H1 (cell line): ENCODE measurements around the gene ZYG11B. TPM values are rescaled to one million over a fixed set of nuclear protein-coding genes. Genes with fewer than 3 reads are reported as not detected.

Experiments used
- CTCF ChIA-PET: fragments of 300-600 bp; sonication (Branson Sonifier 250); formaldehyde crosslinking; loops from one replicate; lab custom pipeline; 2021; ENCODE audit not compliant: partially characterized antibody; lab: Charles Lee
- POLR2A ChIA-PET: fragments of 300-600 bp; sonication (Branson Sonifier 250); formaldehyde crosslinking; loops from one replicate; lab custom pipeline; 2021; ENCODE audit warnings: inconsistent platforms; ENCODE audit not compliant: partially characterized antibody; lab: Charles Lee
- DNase-seq, 2 experiments: peaks; one replicate each; pipeline versions ENCODE4 v3.0.0 to v3.0.0-alpha.2; 2010 to 2022; ENCODE audit warnings: low spot score in 2 of 2, low read depth in 1 of 2, mixed read lengths in 1 of 2
- FAIRE-seq: peaks from 2 replicates; lab custom pipeline; 2011; peaks lifted over from hg19 to GRCh38; lab: Jason Lieb, UNC
- H2AFZ ChIP-seq: 2 replicates; pipeline ENCODE4 v1.8.1; 2012; ENCODE audit warnings: low read length, inconsistent platforms
- H2AK5ac ChIP-seq: 2 replicates; pipeline ENCODE4 v1.6.1; 2013; ENCODE audit warnings: low read depth, low read length
- H2BK120ac ChIP-seq: replicated peaks from 2 replicates; pipeline ENCODE3; 2013; ENCODE audit warnings: low read depth, low read length, inconsistent platforms
- H2BK12ac ChIP-seq: 2 replicates; pipeline ENCODE4 v1.6.1; 2013; ENCODE audit warnings: low read depth, low read length
- H2BK15ac ChIP-seq: 2 replicates; pipeline ENCODE4 v1.6.1; 2013; ENCODE audit warnings: low read length
- H2BK20ac ChIP-seq: 2 replicates; pipeline ENCODE4 v1.6.1; 2013; ENCODE audit warnings: low read length
- H2BK5ac ChIP-seq: 2 replicates; pipeline ENCODE4 v1.6.1; 2013; ENCODE audit warnings: low read depth, low read length
- H3K14ac ChIP-seq: 2 replicates; pipeline ENCODE4 v1.6.1; 2013; ENCODE audit warnings: inconsistent platforms; ENCODE audit not compliant: insufficient read length
- H3K18ac ChIP-seq: 2 replicates; pipeline ENCODE4 v1.6.1; 2013; ENCODE audit warnings: low read length; ENCODE audit errors: extremely low read depth
- H3K23ac ChIP-seq: 2 replicates; pipeline ENCODE4 v1.6.1; 2013; ENCODE audit warnings: inconsistent platforms; ENCODE audit not compliant: insufficient read length
- H3K23me2 ChIP-seq: 2 replicates; pipeline ENCODE4 v1.6.1; 2013; ENCODE audit warnings: low read depth, low read length
- H3K27ac ChIP-seq: 2 replicates; pipeline ENCODE4 v1.6.1; 2011; ENCODE audit warnings: low read depth, low read length, inconsistent platforms
- H3K27me3 ChIP-seq, 4 experiments: replicated peaks in 1 of 4; 1 replicate in 1 of 4; 2 replicates in 3 of 4; pipeline versions ENCODE4 v1.6.1 to v1.8.1; 2011 to 2013; ENCODE audit warnings: low read length in 3 of 4, mild to moderate bottlenecking in 3 of 4, inconsistent platforms in 2 of 4, mixed read lengths in 2 of 4, moderate library complexity in 1 of 4; ENCODE audit not compliant: control insufficient read depth in 3 of 4, insufficient read depth in 3 of 4; ENCODE audit errors: extremely low read depth in 1 of 4
- H3K36me3 ChIP-seq, 4 experiments: 2 replicates each; pipeline versions ENCODE4 v1.6.1 to v1.8.1; 2011 to 2013; ENCODE audit warnings: mild to moderate bottlenecking in 4 of 4, low read length in 3 of 4, moderate library complexity in 2 of 4, control low read depth in 1 of 4, inconsistent platforms in 1 of 4; ENCODE audit not compliant: insufficient read depth in 4 of 4, control insufficient read depth in 2 of 4
- H3K4ac ChIP-seq: replicated peaks from 2 replicates; pipeline ENCODE3; 2013; ENCODE audit warnings: low read length, low read depth, mixed read lengths, inconsistent platforms; ENCODE audit not compliant: insufficient read length
- H3K4me1 ChIP-seq, 4 experiments: replicated peaks in 1 of 4; 1 replicate in 1 of 4; 2 replicates in 3 of 4; pipeline versions ENCODE4 v1.6.1 to v1.8.1; 2011 to 2013; ENCODE audit warnings: low read length in 3 of 4, inconsistent platforms in 2 of 4, mixed read lengths in 1 of 4; ENCODE audit not compliant: insufficient read depth in 4 of 4, control insufficient read depth in 3 of 4
- H3K4me2 ChIP-seq, 2 experiments: 2 replicates each; pipeline versions ENCODE4 v1.6.1 to v1.8.1; 2011 to 2013; ENCODE audit warnings: low read depth in 2 of 2, low read length in 2 of 2, control low read depth in 1 of 2, inconsistent platforms in 1 of 2, mild to moderate bottlenecking in 1 of 2; ENCODE audit not compliant: insufficient read depth in 1 of 2
- H3K4me3 ChIP-seq, 4 experiments: fragments of 200-600, 300-600 bp in 1 of 4; sonication (generic), shearing (Covaris generic), sonication (Bioruptor Twin) in 1 of 4; 2 replicates each; pipeline versions ENCODE4 v1.5.1 to v1.8.1; 2011 to 2016; ENCODE audit warnings: low read length in 4 of 4, low read depth in 3 of 4, control low read depth in 2 of 4, inconsistent platforms in 2 of 4, mild to moderate bottlenecking in 2 of 4, mixed read lengths in 1 of 4, moderate library complexity in 1 of 4; ENCODE audit not compliant: insufficient read depth in 2 of 4; ENCODE audit errors: extremely low read depth in 1 of 4
- H3K56ac ChIP-seq: replicated peaks from 2 replicates; pipeline ENCODE3; 2013; ENCODE audit warnings: low read depth, mild to moderate bottlenecking, mixed read lengths, low read length, inconsistent platforms; ENCODE audit not compliant: insufficient read length
- H3K79me1 ChIP-seq: 2 replicates; pipeline ENCODE4 v1.6.1; 2013; ENCODE audit warnings: low read depth, low read length, control low read depth
- H3K79me2 ChIP-seq, 2 experiments: 2 replicates each; pipeline versions ENCODE4 v1.6.1 to v1.8.1; 2012 to 2013; ENCODE audit warnings: low read length in 2 of 2, mild to moderate bottlenecking in 2 of 2, inconsistent platforms in 1 of 2; ENCODE audit not compliant: insufficient read depth in 2 of 2, control insufficient read depth in 1 of 2
- H3K9ac ChIP-seq, 4 experiments: replicated peaks in 1 of 4; 1 replicate in 1 of 4; 2 replicates in 3 of 4; pipeline versions ENCODE4 v1.6.1 to v1.8.1; 2011 to 2013; ENCODE audit warnings: low read depth in 3 of 4, low read length in 3 of 4, control low read depth in 2 of 4, mild to moderate bottlenecking in 2 of 4, moderate library complexity in 2 of 4, inconsistent platforms in 1 of 4; ENCODE audit errors: extremely low read depth in 1 of 4
- H3K9me3 ChIP-seq, 2 experiments: 2 replicates each; pipeline versions ENCODE4 v1.6.1 to v1.8.1; 2012 to 2013; ENCODE audit warnings: mild to moderate bottlenecking in 2 of 2, moderate library complexity in 2 of 2, control low read depth in 1 of 2, inconsistent platforms in 1 of 2, low read depth in 1 of 2, low read length in 1 of 2, mixed read lengths in 1 of 2; ENCODE audit not compliant: insufficient read depth in 2 of 2
- H4K20me1 ChIP-seq, 2 experiments: replicated peaks in 1 of 2; 2 replicates each; pipeline versions ENCODE3 to v1.8.1; 2011 to 2013; ENCODE audit warnings: inconsistent platforms in 2 of 2, low read length in 2 of 2, mild to moderate bottlenecking in 1 of 2; ENCODE audit not compliant: insufficient read depth in 2 of 2, control insufficient read depth in 1 of 2
- H4K5ac ChIP-seq: 2 replicates; pipeline ENCODE4 v1.6.1; 2013; ENCODE audit warnings: low read length, low read depth, mixed read lengths, inconsistent platforms; ENCODE audit not compliant: insufficient read length
- H4K8ac ChIP-seq: 2 replicates; pipeline ENCODE4 v1.8.0; 2013; ENCODE audit warnings: mild to moderate bottlenecking, moderate library complexity, low read length, inconsistent platforms; ENCODE audit not compliant: insufficient read depth; ENCODE audit errors: extremely low read depth
- H4K91ac ChIP-seq: replicated peaks from 2 replicates; pipeline ENCODE3; 2013; ENCODE audit warnings: low read length, mixed read lengths, inconsistent platforms; ENCODE audit not compliant: insufficient read length
- CHD1 ChIP-seq: IDR thresholded peaks from 2 replicates; pipeline ENCODE4 v1.6.1; 2012; ENCODE audit warnings: low read depth, low read length, improper control_type of control experiment
- FOSL1 ChIP-seq: IDR thresholded peaks from 2 replicates; pipeline ENCODE4 v1.6.1; 2011; ENCODE audit warnings: mild to moderate bottlenecking, low read depth, low read length, moderate library complexity; ENCODE audit not compliant: insufficient read depth
- HDAC2 ChIP-seq, 2 experiments: fragments of 300-600 bp in 1 of 2; sonication (generic) in 1 of 2; IDR thresholded peaks; 2 replicates each; pipeline ENCODE4 v1.6.1; 2011 to 2012; ENCODE audit warnings: low read depth in 2 of 2, low read length in 2 of 2, mild to moderate bottlenecking in 2 of 2, moderate library complexity in 2 of 2, borderline replicate concordance in 1 of 2, inconsistent platforms in 1 of 2
- JUND ChIP-seq: IDR thresholded peaks from 2 replicates; pipeline ENCODE4 v1.6.1; 2011; ENCODE audit warnings: mild to moderate bottlenecking, improper control_type of control experiment, low read length
- SIX5 ChIP-seq: IDR thresholded peaks from 2 replicates; pipeline ENCODE4 v1.6.1; 2011; ENCODE audit warnings: mild to moderate bottlenecking, low read depth, low read length
- TCF12 ChIP-seq: IDR thresholded peaks from 2 replicates; pipeline ENCODE4 v1.6.1; 2011; ENCODE audit warnings: low read depth, mild to moderate bottlenecking, low read length
- TEAD4 ChIP-seq: IDR thresholded peaks from 2 replicates; pipeline ENCODE4 v1.6.1; 2012; ENCODE audit warnings: low read depth, low read length, inconsistent platforms, mixed read lengths
- ZNF274 ChIP-seq: IDR thresholded peaks from 2 replicates; pipeline ENCODE4 v1.7.0; 2012; ENCODE audit warnings: low read length, borderline replicate concordance; ENCODE audit errors: extremely low read depth
- WGBS, 2 experiments: shearing (Covaris generic) in 1 of 2; methylation state at CpG; one replicate each; pipeline versions ENCODE4 v1.1.6 to v1.1.7; 2013 to 2015; ENCODE audit warnings: low lambda C conversion rate in 2 of 2, mixed read lengths in 2 of 2, inconsistent platforms in 1 of 2, low coverage in 1 of 2, missing lambda C conversion rate in 1 of 2; ENCODE audit not compliant: insufficient replicate concordance in 2 of 2, insufficient coverage in 1 of 2, insufficient read length in 1 of 2; ENCODE audit errors: extremely low coverage in 1 of 2, missing lambda C conversion rate in 1 of 2; 5-methylcytosine and 5-hydroxymethylcytosine counted together
- polyA plus RNA-seq, 7 experiments: library from polyadenylated mRNA; depleted of rRNA in 3 of 7; stranded (reverse) in 5 of 7; unstranded in 2 of 7; fragments of >200 nt in 5 of 7; fragments of 200-250 nt in 2 of 7; gene quantifications; 1 replicate in 5 of 7; 2 replicates in 1 of 7; 4 replicates in 1 of 7; pipeline versions ENCODE4 v1.2.1 to v1.2.3, GENCODE V29; 2011 to 2013; ENCODE audit warnings: missing spikeins in 2 of 7, mixed read lengths in 2 of 7
- total RNA-seq: library from RNA; stranded (reverse); fragmentation: NEBNext Ultra II Directional; extraction: Animal tissue kit (Norgen Biotek cat#: 25700); gene quantifications from 2 replicates; pipeline ENCODE4 v1.2.1, GENCODE V29; 2021
- TF ChIP-seq, protein P1 (sequence below), 3 experiments: IDR thresholded peaks; 1 replicate in 2 of 3; 2 replicates in 1 of 3; pipeline versions ENCODE4 v1.5.1 to v1.6.1; 2011; ENCODE audit warnings: low read length in 3 of 3, mild to moderate bottlenecking in 3 of 3, inconsistent platforms in 2 of 3, low read depth in 1 of 3, moderate library complexity in 1 of 3; ENCODE audit not compliant: insufficient read depth in 1 of 3; ENCODE audit errors: control extremely low read depth in 1 of 3
- TF ChIP-seq, protein P2 (sequence below): IDR thresholded peaks from 2 replicates; pipeline ENCODE4 v1.6.1; 2012; ENCODE audit warnings: inconsistent platforms
- TF ChIP-seq, protein P3 (sequence below): IDR thresholded peaks from 2 replicates; pipeline ENCODE4 v1.6.1; 2012; ENCODE audit warnings: inconsistent platforms

Gene ZYG11B
- total and polyA plus RNA-seq, 2 of the 8 experiments (the other 6 are each of a cell fraction or from before 2014, with no cell fraction given): 4.4 to 20.9 TPM

DNA sequence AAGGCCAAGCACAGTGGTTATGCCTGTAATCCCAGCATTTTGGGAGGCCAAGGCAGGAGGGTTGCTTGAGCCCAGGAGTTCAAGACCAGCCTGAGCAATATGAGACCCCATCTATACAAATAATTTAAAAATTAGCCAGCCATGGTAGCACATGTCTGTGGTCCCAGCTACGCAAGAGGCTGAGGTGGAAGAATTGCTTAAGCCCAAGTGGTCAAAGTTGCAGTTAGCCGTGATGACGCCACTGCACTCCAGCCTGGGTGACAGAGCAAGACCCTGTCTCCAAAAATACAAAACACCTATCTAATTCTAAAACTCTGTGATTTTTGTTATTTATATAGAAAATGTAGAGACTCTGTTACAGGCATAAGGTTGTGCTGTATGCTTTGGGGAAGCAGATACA, 72.1 kb downstream of the ZYG11B start:
- ChIA-PET POLR2A (no interaction called here), CTCF (interaction anchor here (0.6 to 0.9 kb wide), 2 partner anchors 88 to 824 kb away, joined by 3 to 4 read pairs; no protein-coding TSS in a partner anchor)
- no peak overlapping the region for H4K91ac ChIP-seq
- no peak overlapping the region for H2AK5ac ChIP-seq
- no peak overlapping the region for H3K4me3 ChIP-seq
- 94% methylated on average over 3 of the region's 3 CpGs; no CpG with 5 or more reads in 1 of the 2 experiments for WGBS, 2 experiments
- H4K8ac ChIP-seq: no peak overlapping the region
- no peak overlapping the region for H4K5ac ChIP-seq
- H3K4ac ChIP-seq: no peak overlapping the region
- no peaks in the 10 kb centered on the region for H3K79me1 ChIP-seq
- H3K23ac ChIP-seq: no peak overlapping the region
- no peak overlapping the region for H2BK120ac ChIP-seq
- H3K18ac ChIP-seq: no peak overlapping the region
- H3K27me3 ChIP-seq: no peaks in the 10 kb centered on the region
- H3K14ac ChIP-seq: no peak overlapping the region
- no peaks in the 10 kb centered on the region for H3K9me3 ChIP-seq
- no peak overlapping the region for H3K9ac ChIP-seq
- H3K27ac ChIP-seq: no peak overlapping the region
- no peak overlapping the region for H3K4me2 ChIP-seq
- no peaks in the 10 kb centered on the region for H4K20me1 ChIP-seq
- no peak overlapping the region for H2BK5ac ChIP-seq
- H2BK20ac ChIP-seq: no peak overlapping the region
- no peak for DNase-seq
- no peak overlapping the region for H2BK15ac ChIP-seq
- H3K56ac ChIP-seq: no peak overlapping the region
- no peak overlapping the region for H2AFZ ChIP-seq
- FAIRE-seq: no peak
- no peak overlapping the region for H2BK12ac ChIP-seq
- H3K23me2 ChIP-seq: no peaks in the 10 kb centered on the region
- peaks cover 0 to 13% (median 0%) of the 10 kb centered on the region in 4 experiments; a peak in 3 of 8 replicates for H3K36me3 ChIP-seq
- no peaks in the 10 kb centered on the region for H3K4me1 ChIP-seq
- H3K79me2 ChIP-seq: no peaks in the 10 kb centered on the region
- TF ChIP-seq TEAD4 (no peak), JUND (no peak), HDAC2 (IDR thresholded peaks at IDR 0.05; ENCODE audit: borderline replicate concordance in 1 of 2, low read depth in 2 of 2, low read length in 2 of 2) (no peak), FOSL1 (no peak), ZNF274 (no peak), SIX5 (no peak), CHD1 (no peak), TCF12 (no peak)
- TF ChIP-seq, protein P1, sequence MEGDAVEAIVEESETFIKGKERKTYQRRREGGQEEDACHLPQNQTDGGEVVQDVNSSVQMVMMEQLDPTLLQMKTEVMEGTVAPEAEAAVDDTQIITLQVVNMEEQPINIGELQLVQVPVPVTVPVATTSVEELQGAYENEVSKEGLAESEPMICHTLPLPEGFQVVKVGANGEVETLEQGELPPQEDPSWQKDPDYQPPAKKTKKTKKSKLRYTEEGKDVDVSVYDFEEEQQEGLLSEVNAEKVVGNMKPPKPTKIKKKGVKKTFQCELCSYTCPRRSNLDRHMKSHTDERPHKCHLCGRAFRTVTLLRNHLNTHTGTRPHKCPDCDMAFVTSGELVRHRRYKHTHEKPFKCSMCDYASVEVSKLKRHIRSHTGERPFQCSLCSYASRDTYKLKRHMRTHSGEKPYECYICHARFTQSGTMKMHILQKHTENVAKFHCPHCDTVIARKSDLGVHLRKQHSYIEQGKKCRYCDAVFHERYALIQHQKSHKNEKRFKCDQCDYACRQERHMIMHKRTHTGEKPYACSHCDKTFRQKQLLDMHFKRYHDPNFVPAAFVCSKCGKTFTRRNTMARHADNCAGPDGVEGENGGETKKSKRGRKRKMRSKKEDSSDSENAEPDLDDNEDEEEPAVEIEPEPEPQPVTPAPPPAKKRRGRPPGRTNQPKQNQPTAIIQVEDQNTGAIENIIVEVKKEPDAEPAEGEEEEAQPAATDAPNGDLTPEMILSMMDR (IDR thresholded peaks at IDR 0.05; ENCODE audit: control extremely low read depth in 1 of 3, insufficient read depth in 1 of 3, low read depth in 1 of 3, low read length in 3 of 3): no peak
- TF ChIP-seq, protein P2, sequence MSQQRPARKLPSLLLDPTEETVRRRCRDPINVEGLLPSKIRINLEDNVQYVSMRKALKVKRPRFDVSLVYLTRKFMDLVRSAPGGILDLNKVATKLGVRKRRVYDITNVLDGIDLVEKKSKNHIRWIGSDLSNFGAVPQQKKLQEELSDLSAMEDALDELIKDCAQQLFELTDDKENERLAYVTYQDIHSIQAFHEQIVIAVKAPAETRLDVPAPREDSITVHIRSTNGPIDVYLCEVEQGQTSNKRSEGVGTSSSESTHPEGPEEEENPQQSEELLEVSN: no peak
- TF ChIP-seq, protein P3, sequence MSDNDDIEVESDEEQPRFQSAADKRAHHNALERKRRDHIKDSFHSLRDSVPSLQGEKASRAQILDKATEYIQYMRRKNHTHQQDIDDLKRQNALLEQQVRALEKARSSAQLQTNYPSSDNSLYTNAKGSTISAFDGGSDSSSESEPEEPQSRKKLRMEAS: no peak
